IMR-90 (cell line): ENCODE measurements around the gene LONP2. TPM values are rescaled to one million over a fixed set of nuclear protein-coding genes. Genes with fewer than 3 reads are reported as not detected.

Experiments
- ATAC-seq: fragments of 200-7000 bp; cut with Tn5 transposase; 2 replicates; pipeline ENCODE4 v1.9.1; 2020; ENCODE audit warnings: low read depth, mild to moderate bottlenecking, moderate library complexity
- BruUV-seq: library from RNA; stranded (reverse); fragments of 400-500 nt; replicated peaks from 2 replicates; lab custom pipeline; 2021; lab: Mats Ljungman, UMichigan
- CTCF ChIA-PET: fragments of 300-600 bp; formaldehyde crosslinking; extraction: SDS; loops from one replicate; lab custom pipeline; 2021; ENCODE audit warnings: antibody characterized with exemption; lab: Yijun Ruan, JAX
- POLR2A ChIA-PET: fragments of 300-600 bp; sonication (Branson Sonifier 250); formaldehyde crosslinking; loops from one replicate; lab custom pipeline; 2022; ENCODE audit warnings: antibody characterized with exemption; ENCODE audit not compliant: unreplicated experiment; lab: Charles Lee
- DNase-seq: peaks from one replicate; pipeline ENCODE4 v3.0.0; 2013
- H2AFZ ChIP-seq: replicated peaks from 2 replicates; pipeline ENCODE3; 2013; ENCODE audit warnings: low read length, mild to moderate bottlenecking; ENCODE audit not compliant: poor library complexity
- H2AK5ac ChIP-seq: 2 replicates; pipeline ENCODE4 v1.6.1; 2013; ENCODE audit warnings: low read depth, low read length, inconsistent platforms
- H2AK9ac ChIP-seq: replicated peaks from 2 replicates; pipeline ENCODE3; 2013; ENCODE audit warnings: mild to moderate bottlenecking, low read depth, low read length, moderate library complexity; ENCODE audit not compliant: poor library complexity
- H2BK120ac ChIP-seq: 2 replicates; pipeline ENCODE4 v1.6.1; 2013; ENCODE audit warnings: low read depth, low read length, inconsistent platforms
- H2BK15ac ChIP-seq: 3 replicates; pipeline ENCODE4 v1.6.1; 2013; ENCODE audit warnings: low read depth, low read length, inconsistent platforms
- H2BK20ac ChIP-seq: 2 replicates; pipeline ENCODE4 v1.6.1; 2013; ENCODE audit warnings: low read depth, mild to moderate bottlenecking, inconsistent platforms, low read length, moderate library complexity
- H2BK5ac ChIP-seq: 2 replicates; pipeline ENCODE4 v1.6.1; 2013; ENCODE audit warnings: mild to moderate bottlenecking, low read depth, low read length, inconsistent platforms; ENCODE audit not compliant: poor library complexity, severe bottlenecking
- H3K14ac ChIP-seq: replicated peaks from 2 replicates; pipeline ENCODE4 v1.6.1; 2013; ENCODE audit warnings: low read depth, low read length, inconsistent platforms
- H3K18ac ChIP-seq: 2 replicates; pipeline ENCODE4 v1.6.1; 2013; ENCODE audit warnings: low read depth, low read length, control low read depth
- H3K23ac ChIP-seq: 2 replicates; pipeline ENCODE4 v1.6.1; 2013; ENCODE audit warnings: low read depth, low read length, inconsistent platforms
- H3K27ac ChIP-seq: 2 replicates; pipeline ENCODE4 v1.5.1; 2013; ENCODE audit warnings: mild to moderate bottlenecking, control low read depth, low read length; ENCODE audit not compliant: insufficient read depth
- H3K27me3 ChIP-seq: 2 replicates; pipeline ENCODE4 v1.6.1; 2013; ENCODE audit warnings: low read length; ENCODE audit not compliant: control insufficient read depth, insufficient read depth
- H3K36me3 ChIP-seq: 2 replicates; pipeline ENCODE4 v1.6.1; 2013; ENCODE audit warnings: low read length, mixed read lengths; ENCODE audit not compliant: control insufficient read depth, insufficient read depth
- H3K4ac ChIP-seq: 2 replicates; pipeline ENCODE4 v1.6.1; 2013; ENCODE audit warnings: low read depth, low read length, inconsistent platforms
- H3K4me1 ChIP-seq: 2 replicates; pipeline ENCODE4 v1.6.1; 2013; ENCODE audit warnings: low read length, mixed read lengths; ENCODE audit not compliant: control insufficient read depth, insufficient read depth
- H3K4me2 ChIP-seq: 2 replicates; pipeline ENCODE4 v1.6.1; 2013; ENCODE audit warnings: low read depth, mild to moderate bottlenecking, control low read depth, low read length, moderate library complexity
- H3K4me3 ChIP-seq: 2 replicates; pipeline ENCODE4 v1.5.1; 2013; ENCODE audit warnings: low read depth, mild to moderate bottlenecking, control low read depth, low read length, moderate library complexity; ENCODE audit not compliant: insufficient read depth
- H3K56ac ChIP-seq: 2 replicates; pipeline ENCODE4 v1.6.1; 2013; ENCODE audit warnings: low read length, inconsistent platforms; ENCODE audit not compliant: insufficient read depth; ENCODE audit errors: extremely low read depth
- H3K79me1 ChIP-seq, 2 experiments: 2 replicates each; pipeline ENCODE4 v1.6.1; 2013; ENCODE audit warnings: low read length in 2 of 2, inconsistent platforms in 1 of 2, low read depth in 1 of 2
- H3K9ac ChIP-seq: 2 replicates; pipeline ENCODE4 v1.6.1; 2013; ENCODE audit warnings: low read depth, low read length, control low read depth
- H3K9me1 ChIP-seq: 2 replicates; pipeline ENCODE4 v1.6.1; 2013; ENCODE audit warnings: low read length, inconsistent platforms; ENCODE audit not compliant: insufficient read depth
- H3K9me3 ChIP-seq: 2 replicates; pipeline ENCODE4 v1.6.1; 2013; ENCODE audit warnings: low read length; ENCODE audit not compliant: control insufficient read depth, insufficient read depth
- H4K20me1 ChIP-seq: 2 replicates; pipeline ENCODE4 v1.6.1; 2013; ENCODE audit warnings: low read length, inconsistent platforms; ENCODE audit not compliant: insufficient read depth
- H4K5ac ChIP-seq: 2 replicates; pipeline ENCODE4 v1.6.1; 2013; ENCODE audit warnings: mild to moderate bottlenecking, low read depth, low read length, control low read depth
- H4K8ac ChIP-seq, 2 experiments: 2 replicates each; pipeline ENCODE4 v1.6.1; 2013; ENCODE audit warnings: low read depth in 2 of 2, low read length in 2 of 2, control low read depth in 1 of 2, inconsistent platforms in 1 of 2
- H4K91ac ChIP-seq: 2 replicates; pipeline ENCODE4 v1.6.1; 2013; ENCODE audit warnings: low read depth, low read length, inconsistent platforms; ENCODE audit not compliant: insufficient read depth
- BHLHE40 ChIP-seq: fragments of 150-350 bp; IDR thresholded peaks from 2 replicates; pipeline ENCODE4 v1.6.1; 2016; ENCODE audit warnings: mild to moderate bottlenecking, low read depth, low read length
- FOS ChIP-seq: fragments of 150-350 bp; IDR thresholded peaks from 2 replicates; pipeline ENCODE4 v1.6.1; 2016; ENCODE audit warnings: low read depth, low read length
- MAFK ChIP-seq: IDR thresholded peaks from 2 replicates; pipeline ENCODE4 v1.6.1; 2012; ENCODE audit warnings: low read depth, low read length, improper control_type of control experiment
- POLR2A ChIP-seq: IDR thresholded peaks from 2 replicates; pipeline ENCODE4 v1.6.1; 2012; ENCODE audit warnings: mild to moderate bottlenecking, low read depth, low read length
- RAD21 ChIP-seq: IDR thresholded peaks from 2 replicates; pipeline ENCODE4 v1.6.1; 2012; ENCODE audit warnings: low read length, improper control_type of control experiment
- WGBS, 2 experiments: methylation state at CpG; one replicate each; pipeline versions ENCODE4 v1.1.5 to v1.1.7; 2013; ENCODE audit warnings: missing lambda C conversion rate in 2 of 2; ENCODE audit not compliant: insufficient read length in 1 of 2; ENCODE audit errors: extremely low coverage in 2 of 2; 5-methylcytosine and 5-hydroxymethylcytosine counted together
- dilution Hi-C: fragments of 300-500 bp; cut with HindIII; formaldehyde crosslinking; loops from one replicate; pipeline ENCODE4 v1.14.3; 2018; ENCODE audit warnings: low sequenced_read_pairs; ENCODE audit not compliant: unreplicated experiment
- in situ Hi-C: fragments of 300-500 bp; cut with MboI; formaldehyde crosslinking; loops from 3 replicates; pipeline ENCODE4 v1.14.3; 2019; ENCODE audit warnings: low sequenced_read_pairs, inconsistent platforms, mixed read lengths
- intact Hi-C: fragments of 100-400 bp; cut with micrococcal nuclease; formaldehyde crosslinking; loops from 2 replicates; pipeline ENCODE4 v1.10.0; 2022
- polyA plus RNA-seq, 3 experiments: library from polyadenylated mRNA; depleted of rRNA; stranded (reverse); fragments of >200 nt; gene quantifications; 2 replicates each; pipeline ENCODE4 v1.2.3, GENCODE V29; 2012; ENCODE audit warnings: low replicate concordance in 1 of 3
- total RNA-seq: library from RNA; depleted of rRNA; stranded (reverse); fragments of >200 nt; gene quantifications from 2 replicates; pipeline ENCODE4 v1.2.3, GENCODE V29; 2012

Gene LONP2
- total and polyA plus RNA-seq, 2 of the 4 experiments (the other 2 are of a cell fraction): 31.5 to 90.9 TPM

GRCh38 chr16:48335961-48336360, 91.9 kb downstream of the LONP2 start:
- H3K56ac ChIP-seq: peak overlapping the region; percentile 80
- POLR2A ChIA-PET: no interaction called here
- H4K91ac ChIP-seq: peak overlapping the region; percentile 98
- CTCF ChIA-PET: interaction anchor here (1.0 to 1.1 kb wide), 2 partner anchors 19 to 287 kb away, joined by 3 to 4 read pairs; no protein-coding TSS in a partner anchor
- H3K27ac ChIP-seq: peak overlapping the region; percentile 98; the same call in 1 of the 2 replicates
- peaks cover 4% of the 10 kb centered on the region; the same call in 1 of the 2 replicates for H3K9me1 ChIP-seq
- peak overlapping the region; percentile 98 for H3K18ac ChIP-seq
- peak overlapping the region; percentile 95 for H2BK20ac ChIP-seq
- H3K27me3 ChIP-seq: no peaks in the 10 kb centered on the region
- in situ Hi-C loops (no loop called here), dilution Hi-C loops (no loop called here), intact Hi-C loops (no loop called here)
- H3K36me3 ChIP-seq: peaks cover 8% of the 10 kb centered on the region
- peak overlapping the region; percentile 65; the same call in 1 of the 2 replicates for H3K9ac ChIP-seq
- peaks cover 12% of the 10 kb centered on the region for H3K4me1 ChIP-seq
- H2BK15ac ChIP-seq: peak overlapping the region; percentile 87
- H4K20me1 ChIP-seq: no peaks in the 10 kb centered on the region
- H2AFZ ChIP-seq: no peak overlapping the region
- DNase-seq (peak; percentile 91), ATAC-seq (peak; percentile 98)
- H3K9me3 ChIP-seq: no peaks in the 10 kb centered on the region
- 60% methylated on average over 1 of the region's 3 CpGs; no CpG with 5 or more reads in 1 of the 2 experiments for WGBS, 2 experiments
- H2AK5ac ChIP-seq: peak overlapping the region; percentile 92; the same call in 1 of the 2 replicates
- H3K4me2 ChIP-seq: peak overlapping the region; percentile 68
- peak overlapping the region; percentile 99 for H2BK5ac ChIP-seq
- BruUV-seq: no TSS peak
- TF ChIP-seq BHLHE40: no peak
- no peak for TF ChIP-seq FOS
- TF ChIP-seq MAFK: peak; percentile 76
- TF ChIP-seq RAD21: no peak
- no peak for TF ChIP-seq POLR2A
- peak overlapping the region; percentile 77; the same call in 1 of the 2 replicates for H3K23ac ChIP-seq
- peak overlapping the region; percentile 98 for H4K5ac ChIP-seq
- H2BK120ac ChIP-seq: peak overlapping the region; percentile 95
- peak overlapping the region; percentile 91 for H3K14ac ChIP-seq
- H4K8ac ChIP-seq: peak overlapping the region; percentile 45 to 97; a peak in 3 of 4 replicates
- peaks cover 27 to 48% of the 10 kb centered on the region in 2 experiments for H3K79me1 ChIP-seq
- H3K4ac ChIP-seq: peak overlapping the region; percentile 98
- no peak overlapping the region for H3K4me3 ChIP-seq
- H2AK9ac ChIP-seq: no peak overlapping the region
